K562 (cell line): ENCODE measurements around the gene TIMM44.
"Not testable (repeated sequence)": the region's sequence is repeated elsewhere in the genome, so short reads cannot be mapped to it uniquely, and the experiment has no call there.

ENCODE experiments used
- CTCF ChIP-seq, 3 experiments: IDR thresholded peaks in 2 of 3; conservative IDR thresholded peaks in 1 of 3; 2 replicates each; pipeline ENCODE4 v1.5.1; 2011 to 2012; ENCODE audit warnings: low read length in 3 of 3, mild to moderate bottlenecking in 3 of 3, control low read depth in 2 of 3, improper control_type of control experiment in 1 of 3, inconsistent platforms in 1 of 3, low read depth in 1 of 3, mixed read lengths in 1 of 3, moderate library complexity in 1 of 3; ENCODE audit not compliant: insufficient read depth in 2 of 3
- FOXK2 ChIP-seq, 2 experiments: fragments of 450-650 bp; IDR thresholded peaks in 1 of 2; conservative IDR thresholded peaks in 1 of 2; 2 replicates each; pipeline ENCODE4 v1.6.1; 2016; ENCODE audit warnings: low read depth in 2 of 2, mild to moderate bottlenecking in 1 of 2
- MAX ChIP-seq: sonication (generic); formaldehyde crosslinking; IDR thresholded peaks from 2 replicates; pipeline ENCODE4 v1.9.0; 2022; ENCODE audit warnings: mild to moderate bottlenecking, missing genetic modification reagents
- ZNF395 ChIP-seq: fragments of 200-800 bp; sonication (Bioruptor generic); IDR thresholded peaks from 2 replicates; pipeline ENCODE4 v1.6.1; 2017; ENCODE audit warnings: missing genetic modification characterization, missing compliant biosample characterization
- ZNF407 ChIP-seq: fragments of 450-650 bp; IDR thresholded peaks from 2 replicates; pipeline ENCODE4 v1.6.1; 2016; ENCODE audit warnings: low read depth

GRCh38 chr19:7893362-7894101, 49.9 kb downstream of the TIMM44 start:
- not testable (repeated sequence) for TF ChIP-seq ZNF407; ZNF395 (CRISPR knock-in tag); FOXK2 (conservative IDR thresholded peaks at IDR 0.05 in 1 of 2, IDR thresholded peaks at IDR 0.05 in 1 of 2; ENCODE audit: low read depth in 2 of 2); MAX (CRISPR knock-in tag); CTCF (IDR thresholded peaks at IDR 0.05 in 2 of 3, conservative IDR thresholded peaks at IDR 0.05 in 1 of 3; ENCODE audit: insufficient read depth in 2 of 3, low read depth in 1 of 3, low read length in 3 of 3)
